H1 (cell line): ENCODE results near the gene KLHL30. TPM values are rescaled to one million over a fixed set of nuclear protein-coding genes. Genes with fewer than 3 reads are reported as not detected.

Experiments used
- CTCF ChIA-PET: fragments of 300-600 bp; sonication (Branson Sonifier 250); formaldehyde crosslinking; loops from one replicate; lab custom pipeline; 2021; ENCODE audit not compliant: partially characterized antibody; lab: Charles Lee
- POLR2A ChIA-PET: fragments of 300-600 bp; sonication (Branson Sonifier 250); formaldehyde crosslinking; loops from one replicate; lab custom pipeline; 2021; ENCODE audit warnings: inconsistent platforms; ENCODE audit not compliant: partially characterized antibody; lab: Charles Lee
- DNase-seq, 2 experiments: peaks; one replicate each; pipeline versions ENCODE4 v3.0.0 to v3.0.0-alpha.2; 2010 to 2022; ENCODE audit warnings: low spot score in 2 of 2, low read depth in 1 of 2, mixed read lengths in 1 of 2
- FAIRE-seq: peaks from 2 replicates; lab custom pipeline; 2011; peaks lifted over from hg19 to GRCh38; lab: Jason Lieb, UNC
- H2AFZ ChIP-seq: 2 replicates; pipeline ENCODE4 v1.8.1; 2012; ENCODE audit warnings: low read length, inconsistent platforms
- H2AK5ac ChIP-seq: 2 replicates; pipeline ENCODE4 v1.6.1; 2013; ENCODE audit warnings: low read depth, low read length
- H2BK120ac ChIP-seq: replicated peaks from 2 replicates; pipeline ENCODE3; 2013; ENCODE audit warnings: low read depth, low read length, inconsistent platforms
- H2BK12ac ChIP-seq: 2 replicates; pipeline ENCODE4 v1.6.1; 2013; ENCODE audit warnings: low read depth, low read length
- H2BK15ac ChIP-seq: 2 replicates; pipeline ENCODE4 v1.6.1; 2013; ENCODE audit warnings: low read length
- H2BK20ac ChIP-seq: 2 replicates; pipeline ENCODE4 v1.6.1; 2013; ENCODE audit warnings: low read length
- H2BK5ac ChIP-seq: 2 replicates; pipeline ENCODE4 v1.6.1; 2013; ENCODE audit warnings: low read depth, low read length
- H3K14ac ChIP-seq: 2 replicates; pipeline ENCODE4 v1.6.1; 2013; ENCODE audit warnings: inconsistent platforms; ENCODE audit not compliant: insufficient read length
- H3K18ac ChIP-seq: 2 replicates; pipeline ENCODE4 v1.6.1; 2013; ENCODE audit warnings: low read length; ENCODE audit errors: extremely low read depth
- H3K23ac ChIP-seq: 2 replicates; pipeline ENCODE4 v1.6.1; 2013; ENCODE audit warnings: inconsistent platforms; ENCODE audit not compliant: insufficient read length
- H3K23me2 ChIP-seq: 2 replicates; pipeline ENCODE4 v1.6.1; 2013; ENCODE audit warnings: low read depth, low read length
- H3K27ac ChIP-seq: 2 replicates; pipeline ENCODE4 v1.6.1; 2011; ENCODE audit warnings: low read depth, low read length, inconsistent platforms
- H3K27me3 ChIP-seq, 4 experiments: replicated peaks in 1 of 4; 1 replicate in 1 of 4; 2 replicates in 3 of 4; pipeline versions ENCODE4 v1.6.1 to v1.8.1; 2011 to 2013; ENCODE audit warnings: low read length in 3 of 4, mild to moderate bottlenecking in 3 of 4, inconsistent platforms in 2 of 4, mixed read lengths in 2 of 4, moderate library complexity in 1 of 4; ENCODE audit not compliant: control insufficient read depth in 3 of 4, insufficient read depth in 3 of 4; ENCODE audit errors: extremely low read depth in 1 of 4
- H3K36me3 ChIP-seq, 4 experiments: 2 replicates each; pipeline versions ENCODE4 v1.6.1 to v1.8.1; 2011 to 2013; ENCODE audit warnings: mild to moderate bottlenecking in 4 of 4, low read length in 3 of 4, moderate library complexity in 2 of 4, control low read depth in 1 of 4, inconsistent platforms in 1 of 4; ENCODE audit not compliant: insufficient read depth in 4 of 4, control insufficient read depth in 2 of 4
- H3K4ac ChIP-seq: replicated peaks from 2 replicates; pipeline ENCODE3; 2013; ENCODE audit warnings: low read length, low read depth, mixed read lengths, inconsistent platforms; ENCODE audit not compliant: insufficient read length
- H3K4me1 ChIP-seq, 4 experiments: replicated peaks in 1 of 4; 1 replicate in 1 of 4; 2 replicates in 3 of 4; pipeline versions ENCODE4 v1.6.1 to v1.8.1; 2011 to 2013; ENCODE audit warnings: low read length in 3 of 4, inconsistent platforms in 2 of 4, mixed read lengths in 1 of 4; ENCODE audit not compliant: insufficient read depth in 4 of 4, control insufficient read depth in 3 of 4
- H3K4me2 ChIP-seq, 2 experiments: 2 replicates each; pipeline versions ENCODE4 v1.6.1 to v1.8.1; 2011 to 2013; ENCODE audit warnings: low read depth in 2 of 2, low read length in 2 of 2, control low read depth in 1 of 2, inconsistent platforms in 1 of 2, mild to moderate bottlenecking in 1 of 2; ENCODE audit not compliant: insufficient read depth in 1 of 2
- H3K4me3 ChIP-seq, 4 experiments: fragments of 200-600, 300-600 bp in 1 of 4; sonication (generic), shearing (Covaris generic), sonication (Bioruptor Twin) in 1 of 4; 2 replicates each; pipeline versions ENCODE4 v1.5.1 to v1.8.1; 2011 to 2016; ENCODE audit warnings: low read length in 4 of 4, low read depth in 3 of 4, control low read depth in 2 of 4, inconsistent platforms in 2 of 4, mild to moderate bottlenecking in 2 of 4, mixed read lengths in 1 of 4, moderate library complexity in 1 of 4; ENCODE audit not compliant: insufficient read depth in 2 of 4; ENCODE audit errors: extremely low read depth in 1 of 4
- H3K56ac ChIP-seq: replicated peaks from 2 replicates; pipeline ENCODE3; 2013; ENCODE audit warnings: low read depth, mild to moderate bottlenecking, mixed read lengths, low read length, inconsistent platforms; ENCODE audit not compliant: insufficient read length
- H3K79me1 ChIP-seq: 2 replicates; pipeline ENCODE4 v1.6.1; 2013; ENCODE audit warnings: low read depth, low read length, control low read depth
- H3K79me2 ChIP-seq, 2 experiments: 2 replicates each; pipeline versions ENCODE4 v1.6.1 to v1.8.1; 2012 to 2013; ENCODE audit warnings: low read length in 2 of 2, mild to moderate bottlenecking in 2 of 2, inconsistent platforms in 1 of 2; ENCODE audit not compliant: insufficient read depth in 2 of 2, control insufficient read depth in 1 of 2
- H3K9ac ChIP-seq, 4 experiments: replicated peaks in 1 of 4; 1 replicate in 1 of 4; 2 replicates in 3 of 4; pipeline versions ENCODE4 v1.6.1 to v1.8.1; 2011 to 2013; ENCODE audit warnings: low read depth in 3 of 4, low read length in 3 of 4, control low read depth in 2 of 4, mild to moderate bottlenecking in 2 of 4, moderate library complexity in 2 of 4, inconsistent platforms in 1 of 4; ENCODE audit errors: extremely low read depth in 1 of 4
- H3K9me3 ChIP-seq, 2 experiments: 2 replicates each; pipeline versions ENCODE4 v1.6.1 to v1.8.1; 2012 to 2013; ENCODE audit warnings: mild to moderate bottlenecking in 2 of 2, moderate library complexity in 2 of 2, control low read depth in 1 of 2, inconsistent platforms in 1 of 2, low read depth in 1 of 2, low read length in 1 of 2, mixed read lengths in 1 of 2; ENCODE audit not compliant: insufficient read depth in 2 of 2
- H4K20me1 ChIP-seq, 2 experiments: replicated peaks in 1 of 2; 2 replicates each; pipeline versions ENCODE3 to v1.8.1; 2011 to 2013; ENCODE audit warnings: inconsistent platforms in 2 of 2, low read length in 2 of 2, mild to moderate bottlenecking in 1 of 2; ENCODE audit not compliant: insufficient read depth in 2 of 2, control insufficient read depth in 1 of 2
- H4K5ac ChIP-seq: 2 replicates; pipeline ENCODE4 v1.6.1; 2013; ENCODE audit warnings: low read length, low read depth, mixed read lengths, inconsistent platforms; ENCODE audit not compliant: insufficient read length
- H4K8ac ChIP-seq: 2 replicates; pipeline ENCODE4 v1.8.0; 2013; ENCODE audit warnings: mild to moderate bottlenecking, moderate library complexity, low read length, inconsistent platforms; ENCODE audit not compliant: insufficient read depth; ENCODE audit errors: extremely low read depth
- H4K91ac ChIP-seq: replicated peaks from 2 replicates; pipeline ENCODE3; 2013; ENCODE audit warnings: low read length, mixed read lengths, inconsistent platforms; ENCODE audit not compliant: insufficient read length
- CHD1 ChIP-seq: IDR thresholded peaks from 2 replicates; pipeline ENCODE4 v1.6.1; 2012; ENCODE audit warnings: low read depth, low read length, improper control_type of control experiment
- CREB1 ChIP-seq: IDR thresholded peaks from 2 replicates; pipeline ENCODE4 v1.6.1; 2012; ENCODE audit warnings: inconsistent platforms
- CTBP2 ChIP-seq: IDR thresholded peaks from 2 replicates; pipeline ENCODE4 v1.7.0; 2011; ENCODE audit warnings: borderline replicate concordance, mild to moderate bottlenecking, moderate library complexity, mixed read lengths, low read length; ENCODE audit not compliant: insufficient read depth, insufficient read length
- EP300 ChIP-seq, 2 experiments: IDR thresholded peaks; 1 replicate in 1 of 2; 2 replicates in 1 of 2; pipeline ENCODE4 v1.6.1; 2011 to 2012; ENCODE audit warnings: low read depth in 2 of 2, low read length in 2 of 2, mild to moderate bottlenecking in 2 of 2, borderline replicate concordance in 1 of 2, inconsistent platforms in 1 of 2, moderate library complexity in 1 of 2
- HDAC6 ChIP-seq: IDR thresholded peaks from one replicate; pipeline ENCODE4 v1.7.1; 2012; ENCODE audit warnings: low read depth, mild to moderate bottlenecking, inconsistent platforms, low read length, moderate library complexity
- KDM1A ChIP-seq: fragments of 200-600, 300-600 bp; sonication (generic); IDR thresholded peaks from 2 replicates; pipeline ENCODE4 v1.7.1; 2016; ENCODE audit warnings: mild to moderate bottlenecking, low read length, borderline replicate concordance
- NANOG ChIP-seq: IDR thresholded peaks from 2 replicates; pipeline ENCODE4 v1.6.1; 2011; ENCODE audit warnings: low read length, low read depth, mild to moderate bottlenecking, inconsistent platforms; ENCODE audit not compliant: insufficient read depth, poor library complexity, severe bottlenecking
- RNF2 ChIP-seq: fragments of 200-900, 300-1000 bp; sonication (generic); IDR thresholded peaks from 2 replicates; pipeline ENCODE4 v1.7.1; 2016; ENCODE audit warnings: borderline replicate concordance, low read depth, mild to moderate bottlenecking, antibody characterized with exemption, low read length; ENCODE audit not compliant: poor library complexity, severe bottlenecking; ENCODE audit errors: missing control alignments
- SAP30 ChIP-seq: fragments of 300-600 bp; sonication (generic); IDR thresholded peaks from 2 replicates; pipeline ENCODE4 v1.7.1; 2012; ENCODE audit warnings: low read length, moderate library complexity, mild to moderate bottlenecking, inconsistent platforms; ENCODE audit not compliant: insufficient read depth, insufficient replicate concordance
- TAF7 ChIP-seq: optimal IDR thresholded peaks from 2 replicates; pipeline ENCODE3; 2011; ENCODE audit warnings: low read depth, mild to moderate bottlenecking, inconsistent platforms, low read length, moderate library complexity, borderline replicate concordance
- WGBS, 2 experiments: shearing (Covaris generic) in 1 of 2; methylation state at CpG; one replicate each; pipeline versions ENCODE4 v1.1.6 to v1.1.7; 2013 to 2015; ENCODE audit warnings: low lambda C conversion rate in 2 of 2, mixed read lengths in 2 of 2, inconsistent platforms in 1 of 2, low coverage in 1 of 2, missing lambda C conversion rate in 1 of 2; ENCODE audit not compliant: insufficient replicate concordance in 2 of 2, insufficient coverage in 1 of 2, insufficient read length in 1 of 2; ENCODE audit errors: extremely low coverage in 1 of 2, missing lambda C conversion rate in 1 of 2; 5-methylcytosine and 5-hydroxymethylcytosine counted together
- polyA plus RNA-seq, 7 experiments: library from polyadenylated mRNA; depleted of rRNA in 3 of 7; stranded (reverse) in 5 of 7; unstranded in 2 of 7; fragments of >200 nt in 5 of 7; fragments of 200-250 nt in 2 of 7; gene quantifications; 1 replicate in 5 of 7; 2 replicates in 1 of 7; 4 replicates in 1 of 7; pipeline versions ENCODE4 v1.2.1 to v1.2.3, GENCODE V29; 2011 to 2013; ENCODE audit warnings: missing spikeins in 2 of 7, mixed read lengths in 2 of 7
- total RNA-seq: library from RNA; stranded (reverse); fragmentation: NEBNext Ultra II Directional; extraction: Animal tissue kit (Norgen Biotek cat#: 25700); gene quantifications from 2 replicates; pipeline ENCODE4 v1.2.1, GENCODE V29; 2021

Gene KLHL30
- total and polyA plus RNA-seq, 2 of the 8 experiments (the other 6 are each of a cell fraction or from before 2014, with no cell fraction given), result not detected

- Histone ChIP-seq H3K9ac (no peak overlapping the region; a peak in 1 of 7 replicates), H3K9me3 (no peaks in the 10 kb centered on the region), H3K79me2 (no peaks in the 10 kb centered on the region), H2BK5ac (no peak overlapping the region), H2BK12ac (no peak overlapping the region), H3K4me3 (no peak overlapping the region), H3K27me3 (peaks cover 7 to 17% (median 14%) of the 10 kb centered on the region in 4 experiments), H3K79me1 (no peaks in the 10 kb centered on the region; the same call in 1 of the 2 replicates), H2BK15ac (no peak overlapping the region), H2AK5ac (no peak overlapping the region), H3K56ac (no peak overlapping the region), H4K20me1 (peaks cover 6 to 11% of the 10 kb centered on the region in 2 experiments), H4K91ac (no peak overlapping the region), H3K27ac (no peak overlapping the region), H3K4me1 (no peaks in the 10 kb centered on the region), H3K4ac (no peak overlapping the region), H2BK20ac (no peak overlapping the region), H3K23me2 (peaks cover 4% of the 10 kb centered on the region; the same call in 1 of the 2 replicates), H3K4me2 (no peak overlapping the region), H3K23ac (no peak overlapping the region), H2AFZ (no peak overlapping the region), H3K18ac (no peak overlapping the region), H3K14ac (no peak overlapping the region), H3K36me3 (peaks cover 2 to 24% (median 5%) of the 10 kb centered on the region in 4 experiments; a peak in 4 of 8 replicates), H4K5ac (no peak overlapping the region), H2BK120ac (no peak overlapping the region), H4K8ac (no peak overlapping the region)
- DNase-seq (no peak), FAIRE-seq (no peak)
- CTCF ChIA-PET, result interaction anchor here (1.1 kb wide), 1 partner anchor 28 kb away, joined by 4 read pairs; no protein-coding TSS in a partner anchor
- 94% methylated on average over 13 of the region's 13 CpGs; no CpG with 5 or more reads in 1 of the 2 experiments for WGBS, 2 experiments
- POLR2A ChIA-PET, result interaction anchor here (0.9 to 1.1 kb wide), 3 partner anchors 9 to 35 kb away, joined by 3 read pairs; partner anchors contain the start of gene ILKAP
- TF ChIP-seq CREB1 (no peak), SAP30 (no peak), CHD1 (no peak), NANOG (no peak), CTBP2 (no peak), TAF7 (no peak), EP300 (IDR thresholded peaks at IDR 0.05; ENCODE audit: borderline replicate concordance in 1 of 2, low read depth in 2 of 2, low read length in 2 of 2) (no peak), HDAC6 (no peak), RNF2 (no peak), KDM1A (no peak)
Measured at GRCh38 chr2:238168196-238169047, 30.0 kb downstream of the KLHL30 start.
